Measurements from ENCODE around the gene FLT4. TPM values are rescaled to one million over a fixed set of nuclear protein-coding genes. Genes with fewer than 3 reads are reported as not detected.

Gene FLT4
- total RNA-seq, 4 donors from 2014 or later, result 7.6 to 15.2 (median 10.4) TPM

DNA sequence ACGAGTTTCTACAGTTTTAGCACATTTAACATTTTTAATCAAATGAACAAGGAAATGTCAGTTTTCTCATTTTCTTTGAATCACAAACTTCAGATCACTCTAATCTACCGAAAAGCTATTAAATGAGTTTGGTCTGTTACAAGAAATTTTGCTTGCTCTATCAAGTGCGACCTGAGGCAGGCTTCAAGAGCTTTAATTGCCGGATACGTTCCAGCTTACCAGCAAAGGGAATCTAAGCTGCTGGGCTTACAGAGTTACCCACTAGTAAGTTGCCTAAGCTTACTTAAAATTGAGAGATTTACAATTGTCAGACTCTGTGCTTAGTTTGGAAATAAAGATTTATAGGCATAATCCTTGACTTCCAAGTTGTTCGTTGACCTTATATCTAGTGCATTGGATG is 68.7 kb downstream of the FLT4 start:
- WGBS, 2 donors (ENCODE audit: low coverage in 1 of 2), result 82 to 85% methylated on average over 5 to 6 of the region's 6 CpGs
- no peaks in the 10 kb centered on the region for H3K27me3 ChIP-seq
- H3K27ac ChIP-seq, result no peak overlapping the region
- ATAC-seq, result no peak
- TF ChIP-seq EP300 (IDR thresholded peaks at IDR 0.05) (no peak), POLR2AphosphoS5 (IDR thresholded peaks at IDR 0.05) (no peak), POLR2A (IDR thresholded peaks at IDR 0.05) (no peak)
- TF ChIP-seq, protein P1, sequence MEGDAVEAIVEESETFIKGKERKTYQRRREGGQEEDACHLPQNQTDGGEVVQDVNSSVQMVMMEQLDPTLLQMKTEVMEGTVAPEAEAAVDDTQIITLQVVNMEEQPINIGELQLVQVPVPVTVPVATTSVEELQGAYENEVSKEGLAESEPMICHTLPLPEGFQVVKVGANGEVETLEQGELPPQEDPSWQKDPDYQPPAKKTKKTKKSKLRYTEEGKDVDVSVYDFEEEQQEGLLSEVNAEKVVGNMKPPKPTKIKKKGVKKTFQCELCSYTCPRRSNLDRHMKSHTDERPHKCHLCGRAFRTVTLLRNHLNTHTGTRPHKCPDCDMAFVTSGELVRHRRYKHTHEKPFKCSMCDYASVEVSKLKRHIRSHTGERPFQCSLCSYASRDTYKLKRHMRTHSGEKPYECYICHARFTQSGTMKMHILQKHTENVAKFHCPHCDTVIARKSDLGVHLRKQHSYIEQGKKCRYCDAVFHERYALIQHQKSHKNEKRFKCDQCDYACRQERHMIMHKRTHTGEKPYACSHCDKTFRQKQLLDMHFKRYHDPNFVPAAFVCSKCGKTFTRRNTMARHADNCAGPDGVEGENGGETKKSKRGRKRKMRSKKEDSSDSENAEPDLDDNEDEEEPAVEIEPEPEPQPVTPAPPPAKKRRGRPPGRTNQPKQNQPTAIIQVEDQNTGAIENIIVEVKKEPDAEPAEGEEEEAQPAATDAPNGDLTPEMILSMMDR (IDR thresholded peaks at IDR 0.05), result no peak
- H3K4me3 ChIP-seq, result no peak overlapping the region
- H3K9me3 ChIP-seq, result peaks cover 0 to 16% (median 0%) of the 10 kb centered on the region in 3 donors
- no peaks in the 10 kb centered on the region for H3K4me1 ChIP-seq
- peaks cover 0 to 17% of the 10 kb centered on the region in 2 donors for H3K36me3 ChIP-seq

DNA sequence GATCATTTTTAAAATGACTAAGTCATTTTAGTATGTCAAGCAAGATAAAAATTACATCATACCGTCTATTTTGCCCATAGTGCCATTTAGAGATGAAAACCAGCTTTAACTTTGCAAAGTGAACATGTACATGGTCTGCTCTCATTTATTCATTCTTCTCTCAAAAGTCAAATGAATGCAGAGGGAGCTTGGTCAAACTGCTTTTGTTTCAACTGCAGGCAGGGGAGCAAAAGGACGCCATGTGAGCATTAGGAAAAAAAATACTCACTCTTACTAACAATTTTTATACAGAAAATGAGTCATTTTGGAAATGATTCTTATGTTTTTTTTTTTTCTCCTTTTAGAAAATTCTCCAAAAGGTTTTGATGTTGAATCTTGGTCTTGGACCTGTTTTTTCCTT is 73.8 kb downstream of the FLT4 start:
- no peak overlapping the region for H3K4me3 ChIP-seq
- TF ChIP-seq EP300 (IDR thresholded peaks at IDR 0.05) (no peak), POLR2AphosphoS5 (IDR thresholded peaks at IDR 0.05) (no peak), POLR2A (IDR thresholded peaks at IDR 0.05) (no peak)
- TF ChIP-seq, protein P1 (IDR thresholded peaks at IDR 0.05), result no peak
- H3K4me1 ChIP-seq, result no peaks in the 10 kb centered on the region
- no peaks in the 10 kb centered on the region for H3K27me3 ChIP-seq
- H3K9me3 ChIP-seq, result no peaks in the 10 kb centered on the region
- H3K36me3 ChIP-seq, result peaks cover 0 to 67% of the 10 kb centered on the region in 2 donors
- no peak overlapping the region for H3K27ac ChIP-seq
- WGBS, 2 donors (ENCODE audit: low coverage in 1 of 2), result 58 to 59% methylated on average over 2 of the region's 2 CpGs
- no peak for ATAC-seq

GRCh38 chr5:180568914-180569313 is 80.5 kb downstream of the FLT4 start:
- Histone ChIP-seq H3K36me3 (peaks cover 0 to 95% of the 10 kb centered on the region in 2 donors), H3K27me3 (no peaks in the 10 kb centered on the region), H3K9me3 (no peaks in the 10 kb centered on the region), H3K4me1 (no peaks in the 10 kb centered on the region), H3K27ac (no peak overlapping the region), H3K4me3 (no peak overlapping the region)
- no peak for TF ChIP-seq EP300 (IDR thresholded peaks at IDR 0.05)
- TF ChIP-seq POLR2A (IDR thresholded peaks at IDR 0.05), result no peak
- TF ChIP-seq, protein P1 (IDR thresholded peaks at IDR 0.05), result no peak
- no peak for TF ChIP-seq POLR2AphosphoS5 (IDR thresholded peaks at IDR 0.05)
- WGBS, 2 donors (ENCODE audit: low coverage in 1 of 2), result 83 to 86% methylated on average over 7 of the region's 8 CpGs
- ATAC-seq, result no peak

DNA sequence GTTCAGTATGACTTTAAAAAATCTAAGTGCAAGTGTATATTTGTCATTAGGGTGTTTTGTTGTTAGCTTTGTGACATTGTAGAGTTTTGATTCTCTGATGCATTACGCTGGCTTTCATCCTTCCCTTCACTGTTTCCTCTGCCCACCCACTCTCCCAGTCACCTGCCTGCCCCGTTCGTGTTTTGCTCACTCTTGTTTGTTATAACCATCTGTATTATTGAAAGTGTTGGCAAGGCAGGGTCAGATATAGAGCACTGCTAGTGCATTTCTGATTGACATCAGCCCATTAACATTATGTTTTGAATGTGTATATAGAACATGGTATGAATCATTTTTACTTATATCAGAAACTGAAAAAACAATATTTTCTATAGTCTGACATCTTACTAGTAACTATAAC is 85.4 kb downstream of the FLT4 start:
- Histone ChIP-seq H3K27me3 (no peaks in the 10 kb centered on the region), H3K36me3 (peaks cover 0 to 60% of the 10 kb centered on the region in 2 donors), H3K4me3 (no peak overlapping the region), H3K9me3 (no peaks in the 10 kb centered on the region), H3K4me1 (no peaks in the 10 kb centered on the region), H3K27ac (no peak overlapping the region)
- WGBS, 2 donors (ENCODE audit: low coverage in 1 of 2), result 73 to 100% methylated on average over 3 of the region's 3 CpGs
- no peak for ATAC-seq
- TF ChIP-seq EP300 (IDR thresholded peaks at IDR 0.05) (no peak), POLR2AphosphoS5 (IDR thresholded peaks at IDR 0.05) (no peak), POLR2A (IDR thresholded peaks at IDR 0.05) (no peak)
- TF ChIP-seq, protein P1 (IDR thresholded peaks at IDR 0.05), result no peak

DNA sequence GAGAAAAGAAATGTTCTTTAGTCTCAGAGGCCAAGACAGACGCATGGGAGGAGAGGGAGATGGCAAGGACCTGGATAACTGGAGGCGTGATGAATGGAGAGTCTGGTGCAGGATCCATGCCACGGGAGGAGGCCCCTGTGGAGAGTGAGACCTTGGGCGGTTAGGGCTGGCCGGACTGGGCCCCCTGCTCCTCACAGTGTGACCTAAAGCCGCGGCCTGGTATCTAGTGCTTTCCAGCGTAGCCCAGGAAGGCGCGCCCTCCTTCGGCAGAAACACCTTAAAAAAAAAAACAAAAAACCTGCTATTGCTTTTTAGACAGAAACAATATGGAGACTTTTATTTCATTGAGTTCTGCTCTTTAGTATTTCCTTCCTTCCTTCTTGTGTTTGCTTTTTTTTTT is 91.2 kb downstream of the FLT4 start:
- no peak for ATAC-seq
- H3K4me3 ChIP-seq, result no peak overlapping the region
- H3K27ac ChIP-seq, result no peak overlapping the region
- no peaks in the 10 kb centered on the region for H3K9me3 ChIP-seq
- no peaks in the 10 kb centered on the region for H3K27me3 ChIP-seq
- WGBS, 2 donors (ENCODE audit: low coverage in 1 of 2), result 90 to 96% methylated on average over 6 to 9 of the region's 11 CpGs
- peaks cover 0 to 33% of the 10 kb centered on the region in 2 donors for H3K36me3 ChIP-seq
- no peak for TF ChIP-seq POLR2A (IDR thresholded peaks at IDR 0.05)
- TF ChIP-seq EP300 (IDR thresholded peaks at IDR 0.05), result no peak
- TF ChIP-seq, protein P1 (IDR thresholded peaks at IDR 0.05), result no peak
- no peak for TF ChIP-seq POLR2AphosphoS5 (IDR thresholded peaks at IDR 0.05)
- H3K4me1 ChIP-seq, result no peaks in the 10 kb centered on the region
